Endodermal cell (in vitro differentiated cells): Measurements from ENCODE around the gene ARSJ. TPM values are rescaled to one million over a fixed set of nuclear protein-coding genes. Genes with fewer than 3 reads are reported as not detected.

Experiments
- DNase-seq: peaks from one replicate; pipeline ENCODE4 v3.0.0-alpha.2; 2017
- H3K27ac ChIP-seq: 2 replicates; pipeline ENCODE4 v1.5.1; 2013; ENCODE audit warnings: mild to moderate bottlenecking, low read depth, low read length, moderate library complexity
- H3K27me3 ChIP-seq: 2 replicates; pipeline ENCODE4 v1.6.1; 2013; ENCODE audit warnings: mild to moderate bottlenecking, low read length, moderate library complexity; ENCODE audit not compliant: insufficient read depth, control insufficient read depth, poor library complexity, severe bottlenecking
- H3K36me3 ChIP-seq: 2 replicates; pipeline ENCODE4 v1.7.0; 2013; ENCODE audit warnings: mild to moderate bottlenecking, low read length, moderate library complexity; ENCODE audit not compliant: control insufficient read depth, insufficient read depth
- H3K4me1 ChIP-seq: one replicate; pipeline ENCODE4 v1.7.0; 2013; ENCODE audit warnings: low read length; ENCODE audit not compliant: control insufficient read depth, insufficient read depth
- H3K4me3 ChIP-seq: 2 replicates; pipeline ENCODE4 v1.5.1; 2013; ENCODE audit warnings: mild to moderate bottlenecking, low read length, moderate library complexity
- H3K9ac ChIP-seq: 2 replicates; pipeline ENCODE4 v1.6.1; 2013; ENCODE audit warnings: mild to moderate bottlenecking, low read length, moderate library complexity; ENCODE audit not compliant: poor library complexity, severe bottlenecking; ENCODE audit errors: extremely low read depth
- H3K9me3 ChIP-seq: 2 replicates; pipeline ENCODE4 v1.6.1; 2013; ENCODE audit warnings: mild to moderate bottlenecking, low read length, moderate library complexity; ENCODE audit not compliant: control insufficient read depth
- H3K27ac Mint-ChIP-seq: 2 replicates; pipeline ENCODE4 v1.8.0; 2020; ENCODE audit warnings: mixed read lengths
- H3K27me3 Mint-ChIP-seq: 2 replicates; pipeline ENCODE4 v1.8.0; 2021; ENCODE audit warnings: mild to moderate bottlenecking, mixed read lengths; ENCODE audit not compliant: insufficient read depth
- H3K36me3 Mint-ChIP-seq: 2 replicates; pipeline ENCODE4 v1.8.0; 2020; ENCODE audit warnings: low read depth, mixed read lengths
- H3K4me1 Mint-ChIP-seq: 2 replicates; pipeline ENCODE4 v1.8.0; 2020; ENCODE audit warnings: mixed read lengths
- H3K4me3 Mint-ChIP-seq: 2 replicates; pipeline ENCODE4 v1.8.0; 2020; ENCODE audit warnings: mild to moderate bottlenecking, moderate library complexity, mixed read lengths
- H3K9me3 Mint-ChIP-seq: 2 replicates; pipeline ENCODE4 v1.8.0; 2020; ENCODE audit warnings: mild to moderate bottlenecking, mixed read lengths
- WGBS, 2 experiments: methylation state at CpG; one replicate each; pipeline versions ENCODE4 v1.1.5 to v1.1.7; 2013; ENCODE audit warnings: missing lambda C conversion rate in 2 of 2, mixed read lengths in 1 of 2; ENCODE audit not compliant: insufficient coverage in 1 of 2, insufficient read length in 1 of 2; 5-methylcytosine and 5-hydroxymethylcytosine counted together
- total RNA-seq, 2 donors: library from RNA; stranded (reverse); fragmentation: NEBNext Ultra II Directional in 1 of 2; extraction: Animal tissue kit (Norgen Biotek cat#: 25700) in 1 of 2; gene quantifications; 2 replicates in 1 of 2; 3 replicates in 1 of 2; pipeline ENCODE4 v1.2.1, GENCODE V29; 2021
- TF ChIP-seq, protein P1 (sequence below): fragments of 200-600 bp; sonication (generic); conservative IDR thresholded peaks from 2 replicates; pipeline ENCODE4 v1.5.0; 2021; ENCODE audit warnings: antibody characterized with exemption, mild to moderate bottlenecking

The ARSJ gene
- total RNA-seq, 2 donors from 2014 or later = 0.35 to 0.77 TPM

DNA sequence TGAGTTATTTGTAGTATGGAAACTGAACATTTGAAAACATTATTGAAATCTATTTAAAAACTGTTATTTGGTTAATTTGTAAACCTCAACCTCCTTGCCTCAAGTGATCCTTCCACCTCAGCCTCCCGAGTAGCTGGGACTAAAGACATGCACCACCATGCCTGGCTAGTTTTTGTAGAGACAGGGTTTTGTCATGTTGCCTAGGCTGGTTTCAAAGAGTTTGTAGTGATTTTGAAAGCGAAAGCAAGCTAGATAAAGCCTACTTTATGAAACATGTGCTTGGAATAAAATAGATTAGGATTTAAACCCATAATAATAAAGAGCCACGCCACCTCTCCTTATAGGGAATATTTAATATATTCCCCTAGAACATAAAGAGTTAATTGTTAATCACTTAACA is 23.5 kb downstream of the ARSJ start:
- Histone ChIP-seq H3K4me1 (no peaks in the 10 kb centered on the region), H3K9ac (no peak overlapping the region), H3K36me3 (no peaks in the 10 kb centered on the region), H3K4me3 (no peak overlapping the region), H3K27ac (no peak overlapping the region), H3K27me3 (no peaks in the 10 kb centered on the region), H3K9me3 (no peaks in the 10 kb centered on the region)
- Mint-ChIP-seq H3K36me3 (no peaks in the 10 kb centered on the region), H3K4me3 (no peak overlapping the region), H3K9me3 (no peaks in the 10 kb centered on the region), H3K27ac (no peak overlapping the region), H3K27me3 (peaks cover 7% of the 10 kb centered on the region), H3K4me1 (no peaks in the 10 kb centered on the region)
- TF ChIP-seq, protein P1, sequence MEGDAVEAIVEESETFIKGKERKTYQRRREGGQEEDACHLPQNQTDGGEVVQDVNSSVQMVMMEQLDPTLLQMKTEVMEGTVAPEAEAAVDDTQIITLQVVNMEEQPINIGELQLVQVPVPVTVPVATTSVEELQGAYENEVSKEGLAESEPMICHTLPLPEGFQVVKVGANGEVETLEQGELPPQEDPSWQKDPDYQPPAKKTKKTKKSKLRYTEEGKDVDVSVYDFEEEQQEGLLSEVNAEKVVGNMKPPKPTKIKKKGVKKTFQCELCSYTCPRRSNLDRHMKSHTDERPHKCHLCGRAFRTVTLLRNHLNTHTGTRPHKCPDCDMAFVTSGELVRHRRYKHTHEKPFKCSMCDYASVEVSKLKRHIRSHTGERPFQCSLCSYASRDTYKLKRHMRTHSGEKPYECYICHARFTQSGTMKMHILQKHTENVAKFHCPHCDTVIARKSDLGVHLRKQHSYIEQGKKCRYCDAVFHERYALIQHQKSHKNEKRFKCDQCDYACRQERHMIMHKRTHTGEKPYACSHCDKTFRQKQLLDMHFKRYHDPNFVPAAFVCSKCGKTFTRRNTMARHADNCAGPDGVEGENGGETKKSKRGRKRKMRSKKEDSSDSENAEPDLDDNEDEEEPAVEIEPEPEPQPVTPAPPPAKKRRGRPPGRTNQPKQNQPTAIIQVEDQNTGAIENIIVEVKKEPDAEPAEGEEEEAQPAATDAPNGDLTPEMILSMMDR = no peak
- DNase-seq = no peak
- WGBS, 2 experiments = 88 to 100% methylated on average over 1 to 2 of the region's 3 CpGs

DNA sequence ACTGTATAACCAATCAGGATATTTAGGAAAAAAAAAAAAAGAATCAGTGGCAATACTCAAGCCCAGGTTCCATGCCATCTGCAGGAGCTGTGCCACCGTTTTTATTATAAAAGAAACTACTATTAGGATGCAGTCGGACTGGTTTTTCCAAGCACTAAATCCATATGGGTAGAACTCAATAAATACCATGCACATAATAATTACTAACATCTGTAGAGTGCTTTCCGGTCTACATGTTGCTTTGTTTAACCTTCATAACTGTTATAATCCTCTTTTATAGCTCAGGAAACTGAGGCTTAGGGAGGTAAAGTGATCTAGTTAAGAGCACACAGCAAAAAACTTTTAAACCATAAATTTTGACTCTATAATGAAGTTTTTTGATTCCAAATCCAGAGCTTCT is 24.0 kb downstream of the ARSJ start:
- no peaks in the 10 kb centered on the region for H3K9me3 Mint-ChIP-seq
- peaks cover 7% of the 10 kb centered on the region for H3K27me3 Mint-ChIP-seq
- no peak for DNase-seq
- no peak overlapping the region for H3K9ac ChIP-seq
- H3K27ac Mint-ChIP-seq = no peak overlapping the region
- H3K4me1 Mint-ChIP-seq = no peaks in the 10 kb centered on the region
- H3K4me1 ChIP-seq = no peaks in the 10 kb centered on the region
- no peaks in the 10 kb centered on the region for H3K9me3 ChIP-seq
- H3K36me3 Mint-ChIP-seq = no peaks in the 10 kb centered on the region
- H3K27me3 ChIP-seq = no peaks in the 10 kb centered on the region
- TF ChIP-seq, protein P1 = no peak
- no peak overlapping the region for H3K4me3 ChIP-seq
- no peaks in the 10 kb centered on the region for H3K36me3 ChIP-seq
- H3K27ac ChIP-seq = no peak overlapping the region
- no peak overlapping the region for H3K4me3 Mint-ChIP-seq
- WGBS, 2 experiments = 82 to 92% methylated on average over 2 to 3 of the region's 3 CpGs

DNA sequence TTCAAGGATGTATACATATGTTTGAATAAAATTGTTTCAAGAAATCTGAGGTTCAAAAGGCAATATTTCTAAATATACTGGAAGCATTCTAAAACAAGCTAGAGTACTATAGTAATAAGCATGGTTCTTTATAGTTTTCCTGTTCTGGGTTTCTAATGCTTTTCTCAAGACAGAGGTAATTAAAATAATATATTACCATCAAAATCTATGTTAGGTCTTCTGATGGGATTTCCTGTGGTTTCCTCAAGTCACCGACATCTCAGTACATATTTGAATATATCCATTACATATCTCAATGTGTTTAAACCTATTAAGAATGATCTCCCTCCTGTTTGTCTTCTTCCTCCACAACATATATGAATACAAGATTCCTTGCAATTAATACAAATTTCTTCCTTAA is 25.6 kb downstream of the ARSJ start:
- Histone ChIP-seq H3K4me3 (no peak overlapping the region), H3K4me1 (no peaks in the 10 kb centered on the region), H3K9ac (no peak overlapping the region), H3K27me3 (no peaks in the 10 kb centered on the region), H3K36me3 (no peaks in the 10 kb centered on the region), H3K9me3 (no peaks in the 10 kb centered on the region), H3K27ac (no peak overlapping the region)
- Mint-ChIP-seq H3K27me3 (peaks cover 7% of the 10 kb centered on the region), H3K27ac (no peak overlapping the region), H3K36me3 (no peaks in the 10 kb centered on the region), H3K4me1 (no peaks in the 10 kb centered on the region), H3K9me3 (no peaks in the 10 kb centered on the region), H3K4me3 (no peak overlapping the region)
- WGBS, 2 experiments = 86 to 100% methylated on average over 1 of the region's 1 CpG
- TF ChIP-seq, protein P1 = no peak
- DNase-seq = no peak
